HEK293 (cell line): ENCODE measurements around the gene GHRL.
A peak's percentile ranks its signal among the peaks of the same experiment; 100 is the strongest.

Experiments
- CTCF ChIA-PET: fragments of 350-600 bp; formaldehyde crosslinking; extraction: SDS; loops from one replicate; lab custom pipeline; 2021; ENCODE audit warnings: antibody characterized with exemption; lab: Yijun Ruan, JAX
- POLR2A ChIA-PET: fragments of 300-600 bp; formaldehyde crosslinking; extraction: SDS; loops from one replicate; lab custom pipeline; 2020; ENCODE audit warnings: antibody characterized with exemption, inconsistent platforms; lab: Yijun Ruan, JAX
- H3K27ac ChIP-seq: fragments of 200-500 bp; sonication (Bioruptor generic); 2 replicates; pipeline ENCODE4 v1.5.1; 2014; ENCODE audit warnings: low read depth, low read length, control low read depth, inconsistent platforms; ENCODE audit errors: extremely low read depth
- H3K36me3 ChIP-seq, 2 experiments: fragments of 200-500 bp in 1 of 2; sonication (Bioruptor generic) in 1 of 2; 1 replicate in 1 of 2; 2 replicates in 1 of 2; pipeline ENCODE4 v1.5.1; 2014 to 2017; ENCODE audit warnings: inconsistent platforms in 2 of 2, low read length in 2 of 2; ENCODE audit not compliant: control insufficient read depth in 2 of 2, insufficient read depth in 1 of 2
- H3K4me1 ChIP-seq: fragments of 200-500 bp; sonication (Bioruptor generic); 2 replicates; pipeline ENCODE4 v1.5.1; 2014; ENCODE audit warnings: mild to moderate bottlenecking, low read length, inconsistent platforms; ENCODE audit not compliant: control insufficient read depth, insufficient read depth
- H3K4me3 ChIP-seq: 2 replicates; pipeline ENCODE4 v1.5.1; 2011; ENCODE audit warnings: low read depth, mild to moderate bottlenecking, control low read depth, low read length, moderate library complexity
- H3K9me3 ChIP-seq: fragments of 200-500 bp; sonication (Bioruptor generic); 2 replicates; pipeline ENCODE4 v1.5.1; 2014; ENCODE audit warnings: low read depth, low read length, inconsistent platforms; ENCODE audit not compliant: control insufficient read depth, insufficient read depth
- BCL11A ChIP-seq: fragments of 450-650 bp; formaldehyde crosslinking; IDR thresholded peaks from 2 replicates; pipeline ENCODE4 v1.5.1; 2016; ENCODE audit warnings: low read depth, missing biosample characterization, missing genetic modification characterization
- PRDM1 ChIP-seq: fragments of 450-650 bp; formaldehyde crosslinking; IDR thresholded peaks from 2 replicates; pipeline ENCODE4; 2016; ENCODE audit warnings: missing biosample characterization, missing genetic modification characterization
- PRDM2 ChIP-seq: fragments of 450-650 bp; formaldehyde crosslinking; IDR thresholded peaks from 2 replicates; pipeline ENCODE4 v1.5.1; 2016; ENCODE audit warnings: missing biosample characterization, missing genetic modification characterization, borderline replicate concordance
- ZBTB11 ChIP-seq: fragments of 450-650 bp; formaldehyde crosslinking; conservative IDR thresholded peaks from 2 replicates; pipeline ENCODE4 v1.5.1; 2016; ENCODE audit warnings: low read depth, missing biosample characterization, missing genetic modification characterization
- ZFP37 ChIP-seq: fragments of 450-650 bp; formaldehyde crosslinking; IDR thresholded peaks from 2 replicates; pipeline ENCODE4 v1.5.1; 2016; ENCODE audit warnings: missing biosample characterization, missing genetic modification characterization
- ZNF121 ChIP-seq: fragments of 450-650 bp; formaldehyde crosslinking; IDR thresholded peaks from 2 replicates; pipeline ENCODE4 v1.5.1; 2016; ENCODE audit warnings: missing biosample characterization, missing genetic modification characterization
- ZNF140 ChIP-seq: fragments of 450-650 bp; formaldehyde crosslinking; IDR thresholded peaks from 2 replicates; pipeline ENCODE4 v1.5.1; 2016; ENCODE audit warnings: missing biosample characterization, missing genetic modification characterization
- ZNF362 ChIP-seq: fragments of 450-650 bp; formaldehyde crosslinking; IDR thresholded peaks from 2 replicates; pipeline ENCODE4 v1.5.1; 2016; ENCODE audit warnings: missing biosample characterization, missing genetic modification characterization
- ZNF548 ChIP-seq: fragments of 450-650 bp; formaldehyde crosslinking; IDR thresholded peaks from 2 replicates; pipeline ENCODE4 v1.5.1; 2016; ENCODE audit warnings: missing biosample characterization, missing genetic modification characterization
- ZNF768 ChIP-seq: fragments of 450-650 bp; formaldehyde crosslinking; IDR thresholded peaks from 2 replicates; pipeline ENCODE4 v1.5.1; 2018; ENCODE audit warnings: missing biosample characterization, mild to moderate bottlenecking, missing genetic modification characterization
- TF ChIP-seq, protein P1 (sequence below): fragments of 450-650 bp; formaldehyde crosslinking; IDR thresholded peaks from 2 replicates; pipeline ENCODE4 v1.5.1; 2016; ENCODE audit warnings: missing biosample characterization, missing genetic modification characterization

Gene GHRL

DNA sequence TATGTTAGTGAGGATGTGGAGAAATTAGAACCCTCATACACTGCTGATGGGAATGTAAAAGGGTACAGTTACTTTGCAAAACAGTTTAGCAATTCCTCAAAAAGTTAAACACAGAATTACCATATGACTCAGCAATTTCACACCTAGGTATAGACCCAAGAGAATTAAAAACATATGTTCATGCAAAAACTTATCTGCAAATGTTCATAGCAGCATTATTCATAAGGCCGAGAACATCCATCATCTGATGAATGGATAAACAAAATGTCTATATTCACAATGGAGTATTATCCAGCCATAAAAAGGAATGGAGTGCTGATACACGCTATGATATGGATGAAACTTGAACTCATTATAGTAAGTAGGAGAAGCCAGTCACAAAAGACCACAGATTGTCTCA is 17.8 kb upstream of the GHRL start (continued):
- TF ChIP-seq, protein P1, sequence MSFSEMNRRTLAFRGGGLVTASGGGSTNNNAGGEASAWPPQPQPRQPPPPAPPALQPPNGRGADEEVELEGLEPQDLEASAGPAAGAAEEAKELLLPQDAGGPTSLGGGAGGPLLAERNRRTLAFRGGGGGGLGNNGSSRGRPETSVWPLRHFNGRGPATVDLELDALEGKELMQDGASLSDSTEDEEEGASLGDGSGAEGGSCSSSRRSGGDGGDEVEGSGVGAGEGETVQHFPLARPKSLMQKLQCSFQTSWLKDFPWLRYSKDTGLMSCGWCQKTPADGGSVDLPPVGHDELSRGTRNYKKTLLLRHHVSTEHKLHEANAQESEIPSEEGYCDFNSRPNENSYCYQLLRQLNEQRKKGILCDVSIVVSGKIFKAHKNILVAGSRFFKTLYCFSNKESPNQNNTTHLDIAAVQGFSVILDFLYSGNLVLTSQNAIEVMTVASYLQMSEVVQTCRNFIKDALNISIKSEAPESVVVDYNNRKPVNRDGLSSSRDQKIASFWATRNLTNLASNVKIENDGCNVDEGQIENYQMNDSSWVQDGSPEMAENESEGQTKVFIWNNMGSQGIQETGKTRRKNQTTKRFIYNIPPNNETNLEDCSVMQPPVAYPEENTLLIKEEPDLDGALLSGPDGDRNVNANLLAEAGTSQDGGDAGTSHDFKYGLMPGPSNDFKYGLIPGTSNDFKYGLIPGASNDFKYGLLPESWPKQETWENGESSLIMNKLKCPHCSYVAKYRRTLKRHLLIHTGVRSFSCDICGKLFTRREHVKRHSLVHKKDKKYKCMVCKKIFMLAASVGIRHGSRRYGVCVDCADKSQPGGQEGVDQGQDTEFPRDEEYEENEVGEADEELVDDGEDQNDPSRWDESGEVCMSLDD = no peak
- TF ChIP-seq, all 188 proteins: peak for 1

DNA sequence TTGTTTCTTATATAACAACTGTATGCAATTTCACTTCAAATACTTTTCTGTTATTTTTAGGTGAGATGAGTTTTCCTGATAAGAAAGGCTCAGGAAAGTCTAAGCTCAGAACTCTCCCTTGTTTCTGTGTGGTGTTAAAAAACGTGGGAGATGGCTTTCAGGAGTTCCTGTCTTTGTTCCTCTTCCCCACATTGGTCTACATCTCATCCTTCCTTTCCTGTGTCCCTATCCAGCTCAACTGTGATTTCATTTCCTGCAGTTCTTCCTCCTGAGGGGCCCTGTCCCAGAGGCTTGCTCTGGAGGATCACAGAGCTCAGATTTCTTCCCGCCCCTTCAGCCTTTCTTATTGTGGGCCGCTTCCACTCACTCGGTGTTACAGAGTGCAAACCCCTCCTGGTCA is 17.0 kb upstream of the GHRL start:
- H3K36me3 ChIP-seq = peaks cover 21 to 95% of the 10 kb centered on the region in 2 experiments
- H3K27ac ChIP-seq = no peak overlapping the region
- no peaks in the 10 kb centered on the region for H3K9me3 ChIP-seq
- CTCF ChIA-PET = interaction anchor here (1.3 kb wide), 1 partner anchor 11 kb away, joined by 4 read pairs; the partner anchor contains the start of gene SEC13
- POLR2A ChIA-PET = interaction anchor here (1.0 kb wide), 1 partner anchor 12 kb away, joined by 3 read pairs; the partner anchor contains the start of gene SEC13
- no peak overlapping the region for H3K4me3 ChIP-seq
- TF ChIP-seq ZFP37 (no peak), PRDM1 (tag by site-specific recombination) (0 out of 2 replicates have a peak, but pooled peaks have one; percentile 5), ZNF121 (tag by site-specific recombination) (no peak)
- H3K4me1 ChIP-seq = no peaks in the 10 kb centered on the region

- ChIA-PET POLR2A (no interaction called here), CTCF (interaction anchor here (1.3 kb wide), 1 partner anchor 13 kb away, joined by 4 read pairs; the partner anchor contains the start of gene SEC13)
- Histone ChIP-seq H3K27ac (no peak overlapping the region), H3K36me3 (peaks cover 11 to 95% of the 10 kb centered on the region in 2 experiments), H3K4me3 (no peak overlapping the region), H3K9me3 (no peaks in the 10 kb centered on the region), H3K4me1 (no peaks in the 10 kb centered on the region)
- TF ChIP-seq ZNF121 (tag by site-specific recombination) (0 out of 2 replicates have a peak, but pooled peaks have one; percentile 65), ZNF362 (tag by site-specific recombination) (0 out of 2 replicates have a peak, but pooled peaks have one; percentile 42), ZNF768 (tag by site-specific recombination) (no peak)
Measured at GRCh38 chr3:10308678-10309077, 15.9 kb upstream of the GHRL start.

DNA sequence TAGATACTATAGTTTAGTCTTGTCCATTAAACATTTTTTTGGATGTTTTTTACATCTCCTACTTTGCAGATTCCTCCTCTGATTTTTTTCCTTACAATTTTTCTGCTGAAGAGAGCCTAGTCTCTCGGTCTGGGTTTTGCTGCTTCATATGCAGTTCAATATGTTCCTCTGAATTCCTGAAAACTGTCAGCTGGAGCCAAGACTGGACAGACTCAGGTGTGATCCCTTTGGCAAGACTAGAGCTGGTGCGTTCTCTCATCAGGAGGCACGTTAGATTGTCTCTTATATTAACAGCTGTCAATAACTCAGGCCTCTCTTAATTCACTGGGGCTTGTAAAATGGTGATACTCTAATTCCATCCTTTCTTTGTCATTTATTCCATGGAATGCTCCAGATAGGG is 13.4 kb upstream of the GHRL start:
- CTCF ChIA-PET = no interaction called here

More for the DNA sequence above, 13.4 kb upstream of the GHRL start:
- POLR2A ChIA-PET = interaction anchor here (0.7 kb wide), 1 partner anchor 15 kb away, joined by 3 read pairs; the partner anchor contains the start of gene SEC13
- H3K27ac ChIP-seq = no peak overlapping the region
- H3K9me3 ChIP-seq = no peaks in the 10 kb centered on the region
- peaks cover 15 to 95% of the 10 kb centered on the region in 2 experiments for H3K36me3 ChIP-seq
- TF ChIP-seq ZNF140 (tag by site-specific recombination) (no peak), ZBTB11 (tag by site-specific recombination) (no peak), BCL11A (tag by site-specific recombination) (no peak), PRDM2 (tag by site-specific recombination) (no peak), ZNF548 (tag by site-specific recombination) (no peak)
- H3K4me3 ChIP-seq = no peak overlapping the region
- no peaks in the 10 kb centered on the region for H3K4me1 ChIP-seq
